Parathyroid adenoma (tissue), 2 donors: ENCODE data around the gene ANKLE2.
"Not testable (repeated sequence)": the region's sequence is repeated elsewhere in the genome, so short reads cannot be mapped to it uniquely, and the experiment has no call there.

ENCODE experiments used
- H2AFZ ChIP-seq: fragments of 300-600 bp; sonication (generic); one replicate; pipeline ENCODE4 v1.7.0; 2017; ENCODE audit warnings: antibody characterized with exemption, mild to moderate bottlenecking
- H3K27ac ChIP-seq: fragments of 300-600 bp; sonication (generic); one replicate; pipeline ENCODE4 v1.7.0; 2017
- H3K27me3 ChIP-seq: fragments of 300-600 bp; sonication (generic); one replicate; pipeline ENCODE4 v1.7.0; 2017; ENCODE audit warnings: low read length; ENCODE audit not compliant: control insufficient read depth, insufficient read depth
- H3K36me3 ChIP-seq: fragments of 300-600 bp; sonication (generic); one replicate; pipeline ENCODE4 v1.7.0; 2017; ENCODE audit warnings: low read length; ENCODE audit not compliant: control insufficient read depth, insufficient read depth
- H3K4me1 ChIP-seq: fragments of 300-600 bp; sonication (generic); one replicate; pipeline ENCODE4 v1.7.0; 2017; ENCODE audit warnings: control low read depth
- H3K4me2 ChIP-seq: fragments of 300-600 bp; sonication (generic); one replicate; pipeline ENCODE4 v1.7.0; 2017; ENCODE audit warnings: low read length
- H3K4me3 ChIP-seq: fragments of 300-600 bp; sonication (generic); one replicate; pipeline ENCODE4 v1.7.0; 2017; ENCODE audit warnings: low read depth, low read length
- H3K79me2 ChIP-seq: fragments of 300-600 bp; sonication (generic); one replicate; pipeline ENCODE4 v1.7.0; 2017; ENCODE audit warnings: control low read depth
- H3K9ac ChIP-seq: fragments of 300-600 bp; sonication (generic); one replicate; pipeline ENCODE4 v1.7.0; 2017; ENCODE audit warnings: mild to moderate bottlenecking
- H3K9me3 ChIP-seq: fragments of 300-600 bp; sonication (generic); one replicate; pipeline ENCODE4 v1.7.0; 2017; ENCODE audit warnings: low read length; ENCODE audit not compliant: control insufficient read depth
- CTCF ChIP-seq: fragments of 300-600 bp; sonication (generic); IDR thresholded peaks from one replicate; pipeline ENCODE4 v1.7.0; 2017; ENCODE audit warnings: antibody characterized with exemption, mild to moderate bottlenecking
- donor health status: primary hyperparathyroidism.

ANKLE2 gene

GRCh38 chr12:132702640-132703039 is 59.0 kb downstream of the ANKLE2 start:
- no peaks in the 10 kb centered on the region for H3K4me1 ChIP-seq
- H3K79me2 ChIP-seq, result no peaks in the 10 kb centered on the region
- H2AFZ ChIP-seq, result no peak overlapping the region
- no peak overlapping the region for H3K4me2 ChIP-seq
- no peak overlapping the region for H3K27ac ChIP-seq
- no peaks in the 10 kb centered on the region for H3K9me3 ChIP-seq
- H3K4me3 ChIP-seq, result no peak overlapping the region
- H3K36me3 ChIP-seq, result no peaks in the 10 kb centered on the region
- TF ChIP-seq CTCF, result no peak
- no peak overlapping the region for H3K9ac ChIP-seq
- no peaks in the 10 kb centered on the region for H3K27me3 ChIP-seq

GRCh38 chr12:132700212-132700822 is 61.3 kb downstream of the ANKLE2 start:
- no peak overlapping the region for H3K4me2 ChIP-seq
- H2AFZ ChIP-seq, result no peak overlapping the region
- H3K9ac ChIP-seq, result no peak overlapping the region
- no peaks in the 10 kb centered on the region for H3K4me1 ChIP-seq
- H3K36me3 ChIP-seq, result no peaks in the 10 kb centered on the region
- H3K79me2 ChIP-seq, result no peaks in the 10 kb centered on the region
- no peak for TF ChIP-seq CTCF
- no peaks in the 10 kb centered on the region for H3K9me3 ChIP-seq
- H3K27ac ChIP-seq, result no peak overlapping the region
- H3K27me3 ChIP-seq, result no peaks in the 10 kb centered on the region
- no peak overlapping the region for H3K4me3 ChIP-seq

- H2AFZ ChIP-seq, result no peak overlapping the region
- no peak for TF ChIP-seq CTCF
- H3K27ac ChIP-seq, result no peak overlapping the region
- no peak overlapping the region for H3K4me2 ChIP-seq
- H3K4me3 ChIP-seq, result no peak overlapping the region
- H3K36me3 ChIP-seq, result no peaks in the 10 kb centered on the region
- H3K9me3 ChIP-seq, result no peaks in the 10 kb centered on the region
- no peaks in the 10 kb centered on the region for H3K4me1 ChIP-seq
- H3K9ac ChIP-seq, result no peak overlapping the region
- no peaks in the 10 kb centered on the region for H3K79me2 ChIP-seq
- no peaks in the 10 kb centered on the region for H3K27me3 ChIP-seq
Observed at GRCh38 chr12:132698341-132698740, 63.3 kb downstream of the ANKLE2 start.

- no peak overlapping the region for H3K9ac ChIP-seq
- TF ChIP-seq CTCF, result no peak
- no peaks in the 10 kb centered on the region for H3K27me3 ChIP-seq
- H3K4me3 ChIP-seq, result no peak overlapping the region
- no peaks in the 10 kb centered on the region for H3K9me3 ChIP-seq
- no peaks in the 10 kb centered on the region for H3K36me3 ChIP-seq
- no peak overlapping the region for H3K27ac ChIP-seq
- H3K4me2 ChIP-seq, result no peak overlapping the region
- no peaks in the 10 kb centered on the region for H3K79me2 ChIP-seq
- no peak overlapping the region for H2AFZ ChIP-seq
- no peaks in the 10 kb centered on the region for H3K4me1 ChIP-seq
Observed at GRCh38 chr12:132695431-132695830, 66.2 kb downstream of the ANKLE2 start.

- H3K4me1 ChIP-seq, H3K27ac ChIP-seq, H3K9ac ChIP-seq, H2AFZ ChIP-seq, H3K4me3 ChIP-seq, H3K9me3 ChIP-seq, H3K4me2 ChIP-seq, H3K36me3 ChIP-seq, H3K27me3 ChIP-seq, H3K79me2 ChIP-seq: not testable (repeated sequence)
Observed at GRCh38 chr12:132694888-132695287, 66.7 kb downstream of the ANKLE2 start.

- H3K27me3 ChIP-seq, H2AFZ ChIP-seq, H3K79me2 ChIP-seq, H3K27ac ChIP-seq, H3K36me3 ChIP-seq, H3K9ac ChIP-seq, H3K9me3 ChIP-seq, H3K4me2 ChIP-seq, H3K4me1 ChIP-seq, H3K4me3 ChIP-seq: not testable (repeated sequence)
Observed at GRCh38 chr12:132692030-132692429, 69.6 kb downstream of the ANKLE2 start.
